ENCODE measurements around the gene LRP5.

DNA sequence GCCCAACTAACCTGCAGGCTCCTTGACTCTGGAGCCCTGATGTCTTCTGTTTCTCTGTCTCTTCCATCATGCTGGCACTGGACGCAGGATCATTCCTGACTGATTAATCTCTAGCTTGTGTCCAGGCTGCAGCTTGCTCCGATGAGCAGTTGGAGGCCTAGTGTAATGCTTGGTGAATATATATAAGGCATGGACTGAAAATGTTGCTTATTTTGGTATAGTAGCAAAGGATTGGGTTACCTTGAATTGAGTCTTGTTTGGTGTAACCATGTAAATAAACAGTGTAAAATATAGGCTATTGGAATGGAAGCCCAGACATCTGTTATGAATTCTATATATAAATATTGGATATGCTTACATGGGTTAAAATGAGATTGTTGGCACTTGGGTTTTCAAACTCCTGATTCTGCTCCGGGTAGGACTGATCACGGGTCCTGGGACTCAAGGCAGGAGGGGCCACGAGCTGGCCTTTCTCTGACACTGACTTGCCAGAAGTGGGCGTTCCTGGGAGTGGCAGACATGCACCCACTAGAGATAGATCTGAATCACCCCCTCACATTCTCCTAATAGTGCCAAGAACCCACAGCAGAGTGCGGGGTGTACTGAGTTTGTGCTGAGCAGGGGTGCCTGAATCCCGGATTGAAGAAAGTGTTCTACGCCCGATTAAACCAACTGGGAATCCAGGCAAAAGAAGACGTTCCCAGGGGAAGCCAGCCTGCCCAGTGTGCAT is 25.8 kb downstream of the LRP5 start:
- TF ChIP-seq POLR2A (IDR thresholded peaks at IDR 0.05): no peak
- TF ChIP-seq, protein P1, sequence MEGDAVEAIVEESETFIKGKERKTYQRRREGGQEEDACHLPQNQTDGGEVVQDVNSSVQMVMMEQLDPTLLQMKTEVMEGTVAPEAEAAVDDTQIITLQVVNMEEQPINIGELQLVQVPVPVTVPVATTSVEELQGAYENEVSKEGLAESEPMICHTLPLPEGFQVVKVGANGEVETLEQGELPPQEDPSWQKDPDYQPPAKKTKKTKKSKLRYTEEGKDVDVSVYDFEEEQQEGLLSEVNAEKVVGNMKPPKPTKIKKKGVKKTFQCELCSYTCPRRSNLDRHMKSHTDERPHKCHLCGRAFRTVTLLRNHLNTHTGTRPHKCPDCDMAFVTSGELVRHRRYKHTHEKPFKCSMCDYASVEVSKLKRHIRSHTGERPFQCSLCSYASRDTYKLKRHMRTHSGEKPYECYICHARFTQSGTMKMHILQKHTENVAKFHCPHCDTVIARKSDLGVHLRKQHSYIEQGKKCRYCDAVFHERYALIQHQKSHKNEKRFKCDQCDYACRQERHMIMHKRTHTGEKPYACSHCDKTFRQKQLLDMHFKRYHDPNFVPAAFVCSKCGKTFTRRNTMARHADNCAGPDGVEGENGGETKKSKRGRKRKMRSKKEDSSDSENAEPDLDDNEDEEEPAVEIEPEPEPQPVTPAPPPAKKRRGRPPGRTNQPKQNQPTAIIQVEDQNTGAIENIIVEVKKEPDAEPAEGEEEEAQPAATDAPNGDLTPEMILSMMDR (IDR thresholded peaks at IDR 0.05): no peak
